Retinal pigment epithelial cell (primary cell): ENCODE data around the gene NMNAT1.

Experiments
- DNase-seq: peaks from one replicate; pipeline ENCODE4 v3.0.0-alpha.2; 2010; ENCODE audit warnings: low read depth
- H3K4me3 ChIP-seq: 2 replicates; pipeline ENCODE4 v1.5.1; 2011; ENCODE audit warnings: mild to moderate bottlenecking, low read length, control low read depth, moderate library complexity
- CTCF ChIP-seq: conservative IDR thresholded peaks from 2 replicates; pipeline ENCODE4 v1.5.1; 2011; ENCODE audit warnings: low read depth, low read length, control low read depth, inconsistent platforms

Gene NMNAT1

GRCh38 chr1:10032590-10033358 is 89.5 kb downstream of the NMNAT1 start, which contains the start of gene UBE4B:
Gene UBE4B (plus strand): TSS chr1:10032958. CDS start chr1:10033671, 713 bp downstream.
- peak within 1 kb of the TSS; percentile 99 for H3K4me3 ChIP-seq
- peak; percentile 89 for DNase-seq
- TF ChIP-seq CTCF = peak; percentile 81

- no peak for DNase-seq
- peak overlapping the region; percentile 99 for H3K4me3 ChIP-seq
- no peak for TF ChIP-seq CTCF
These were observed 90.1 kb downstream of the NMNAT1 start for GRCh38 chr1:10033359-10033845.
